GM23338 (cell line): ENCODE results near the gene ALOX15B. TPM values are rescaled to one million over a fixed set of nuclear protein-coding genes. Genes with fewer than 3 reads are reported as not detected.

Experiments
- ATAC-seq: fragments of 200-7000 bp; cut with Tn5 transposase; 3 replicates; pipeline ENCODE4 v1.9.1; 2020
- DNase-seq: peaks from one replicate; pipeline ENCODE4 v3.0.0-alpha.2; 2015; ENCODE audit warnings: low spot score
- H2AFZ ChIP-seq: fragments of 200-600 bp; sonication (generic); 2 replicates; pipeline ENCODE4 v1.8.0; 2016; ENCODE audit warnings: antibody characterized with exemption, mild to moderate bottlenecking, moderate library complexity
- H3F3A ChIP-seq: fragments of 200-600 bp; sonication (generic); replicated peaks from 2 replicates; pipeline ENCODE4 v1.8.0; 2017; ENCODE audit warnings: antibody characterized with exemption, mixed run types, low read depth
- H3K27ac ChIP-seq: fragments of 200-600 bp; sonication (generic); 2 replicates; pipeline ENCODE4 v1.6.1; 2016; ENCODE audit warnings: low read depth
- H3K27me3 ChIP-seq: fragments of 200-600 bp; sonication (generic); 2 replicates; pipeline ENCODE4 v1.8.0; 2016; ENCODE audit warnings: mild to moderate bottlenecking, mixed run types, moderate library complexity; ENCODE audit not compliant: insufficient read depth
- H3K36me3 ChIP-seq: fragments of 200-600 bp; sonication (generic); 2 replicates; pipeline ENCODE4 v1.8.0; 2016; ENCODE audit warnings: mild to moderate bottlenecking; ENCODE audit not compliant: insufficient read depth
- H3K4me1 ChIP-seq: fragments of 200-600 bp; sonication (generic); 2 replicates; pipeline ENCODE4 v1.8.0; 2016; ENCODE audit warnings: mild to moderate bottlenecking, moderate library complexity; ENCODE audit not compliant: insufficient read depth
- H3K4me2 ChIP-seq: fragments of 200-600 bp; sonication (generic); 2 replicates; pipeline ENCODE4 v1.7.1; 2017; ENCODE audit warnings: mixed run types
- H3K4me3 ChIP-seq: fragments of 200-600 bp; sonication (generic); 2 replicates; pipeline ENCODE4 v1.6.1; 2016; ENCODE audit warnings: mixed run types
- H3K79me2 ChIP-seq: fragments of 200-600 bp; sonication (generic); replicated peaks from 2 replicates; pipeline ENCODE4 v1.8.0; 2017; ENCODE audit warnings: mild to moderate bottlenecking; ENCODE audit not compliant: insufficient read depth
- H3K9me2 ChIP-seq: fragments of 200-600 bp; sonication (generic); 2 replicates; pipeline ENCODE4 v1.8.0; 2017; ENCODE audit not compliant: insufficient read depth
- H4K20me1 ChIP-seq: fragments of 200-600 bp; sonication (generic); replicated peaks from 2 replicates; pipeline ENCODE4 v1.8.0; 2017; ENCODE audit warnings: mild to moderate bottlenecking; ENCODE audit not compliant: insufficient read depth
- H3K27ac Mint-ChIP-seq: 2 replicates; pipeline ENCODE4 v1.8.0; 2020; ENCODE audit warnings: inconsistent platforms, mild to moderate bottlenecking, moderate library complexity, mixed read lengths
- H3K27me3 Mint-ChIP-seq: 3 replicates; pipeline ENCODE4 v1.8.0; 2022; ENCODE audit warnings: low read depth, mild to moderate bottlenecking, moderate library complexity, mixed read lengths, inconsistent platforms; ENCODE audit not compliant: insufficient read depth, poor library complexity
- H3K36me3 Mint-ChIP-seq: 3 replicates; pipeline ENCODE4 v1.8.0; 2021; ENCODE audit warnings: low read depth, mild to moderate bottlenecking, inconsistent platforms, moderate library complexity, mixed read lengths
- H3K4me1 Mint-ChIP-seq: 3 replicates; pipeline ENCODE4 v1.8.0; 2020; ENCODE audit warnings: mild to moderate bottlenecking, inconsistent platforms, mixed read lengths
- H3K4me3 Mint-ChIP-seq: 3 replicates; pipeline ENCODE4 v1.8.0; 2021; ENCODE audit warnings: moderate library complexity, mild to moderate bottlenecking, inconsistent platforms, mixed read lengths
- H3K9me3 Mint-ChIP-seq: 3 replicates; pipeline ENCODE4 v1.8.0; 2020; ENCODE audit warnings: moderate library complexity, mild to moderate bottlenecking, inconsistent platforms, mixed read lengths
- CREB1 ChIP-seq: fragments of 250-450 bp; sonication (Bioruptor Pico); IDR thresholded peaks from 2 replicates; pipeline ENCODE4 v1.5.0; 2020; ENCODE audit warnings: low read depth, mild to moderate bottlenecking, moderate library complexity
- EZH2 ChIP-seq: fragments of 200-600 bp; sonication (generic); IDR thresholded peaks from one replicate; pipeline ENCODE4 v1.8.0; 2017; ENCODE audit warnings: antibody characterized with exemption, mild to moderate bottlenecking, low read depth; ENCODE audit not compliant: unreplicated experiment
- NANOG ChIP-seq: IDR thresholded peaks from 2 replicates; pipeline ENCODE4 v1.6.1; 2016; ENCODE audit warnings: antibody characterized with exemption, borderline replicate concordance
- STAT1 ChIP-seq: IDR thresholded peaks from one replicate; pipeline ENCODE4 v1.6.1; 2016; ENCODE audit warnings: antibody characterized with exemption; ENCODE audit not compliant: unreplicated experiment
- ZNF114 ChIP-seq: fragments of 250-450 bp; sonication (Bioruptor Pico); IDR thresholded peaks from 2 replicates; pipeline ENCODE4 v1.5.0; 2020; ENCODE audit warnings: mild to moderate bottlenecking, moderate library complexity
- polyA plus RNA-seq: library from polyadenylated mRNA; unstranded; fragments of >200 nt; fragmentation: Nextera tagmentation; extraction: Ambion mirVana; gene quantifications from 2 replicates; pipeline ENCODE4 v1.2.1, GENCODE V29; 2016
- total RNA-seq: library from RNA; depleted of rRNA; stranded (reverse); fragments of >200 nt; shearing (Covaris generic); gene quantifications from 2 replicates; pipeline ENCODE4 v1.2.3, GENCODE V29; 2014
- TF ChIP-seq, protein P1 (sequence below): fragments of 250-450 bp; sonication (Bioruptor Pico); IDR thresholded peaks from 2 replicates; pipeline ENCODE4 v1.5.0; 2020; ENCODE audit warnings: mild to moderate bottlenecking, moderate library complexity
- TF ChIP-seq, protein P2 (sequence below), 2 experiments: fragments of 200-600 bp in 1 of 2; sonication (generic) in 1 of 2; conservative IDR thresholded peaks; 2 replicates each; pipeline versions ENCODE4 v1.5.1 to v1.6.1; 2016 to 2017; ENCODE audit warnings: antibody characterized with exemption in 2 of 2, low read depth in 2 of 2, mild to moderate bottlenecking in 2 of 2, moderate library complexity in 1 of 2
- TF ChIP-seq, protein P3 (sequence below): IDR thresholded peaks from one replicate; pipeline ENCODE4 v1.6.1; 2018; ENCODE audit warnings: antibody characterized with exemption; ENCODE audit not compliant: unreplicated experiment

ALOX15B gene
- total and polyA plus RNA-seq, 2 experiments from 2014 or later: 0.42 to 0.45 TPM

DNA sequence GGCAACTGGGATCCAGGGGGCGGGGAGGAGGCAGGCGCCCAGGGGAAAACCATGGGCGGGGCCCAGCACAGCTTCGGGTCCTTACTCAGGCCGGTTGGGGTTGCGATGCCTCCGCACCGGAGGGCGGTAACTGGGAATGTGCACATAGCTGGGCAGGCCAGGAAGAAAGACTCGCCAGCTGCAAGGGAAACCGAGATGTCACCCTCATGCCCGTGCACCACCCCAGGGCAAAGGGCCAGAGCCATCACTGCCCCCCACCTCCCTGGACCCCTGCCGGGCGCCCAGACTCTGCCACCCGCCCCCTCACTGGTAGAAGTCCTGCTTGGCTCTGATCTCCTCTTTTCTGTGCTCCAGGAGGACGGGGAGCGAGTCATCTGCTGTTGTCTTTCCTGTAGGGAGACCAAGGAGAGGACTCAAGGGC, 42.0 kb downstream of the ALOX15B start (continued):
- TF ChIP-seq, protein P1, sequence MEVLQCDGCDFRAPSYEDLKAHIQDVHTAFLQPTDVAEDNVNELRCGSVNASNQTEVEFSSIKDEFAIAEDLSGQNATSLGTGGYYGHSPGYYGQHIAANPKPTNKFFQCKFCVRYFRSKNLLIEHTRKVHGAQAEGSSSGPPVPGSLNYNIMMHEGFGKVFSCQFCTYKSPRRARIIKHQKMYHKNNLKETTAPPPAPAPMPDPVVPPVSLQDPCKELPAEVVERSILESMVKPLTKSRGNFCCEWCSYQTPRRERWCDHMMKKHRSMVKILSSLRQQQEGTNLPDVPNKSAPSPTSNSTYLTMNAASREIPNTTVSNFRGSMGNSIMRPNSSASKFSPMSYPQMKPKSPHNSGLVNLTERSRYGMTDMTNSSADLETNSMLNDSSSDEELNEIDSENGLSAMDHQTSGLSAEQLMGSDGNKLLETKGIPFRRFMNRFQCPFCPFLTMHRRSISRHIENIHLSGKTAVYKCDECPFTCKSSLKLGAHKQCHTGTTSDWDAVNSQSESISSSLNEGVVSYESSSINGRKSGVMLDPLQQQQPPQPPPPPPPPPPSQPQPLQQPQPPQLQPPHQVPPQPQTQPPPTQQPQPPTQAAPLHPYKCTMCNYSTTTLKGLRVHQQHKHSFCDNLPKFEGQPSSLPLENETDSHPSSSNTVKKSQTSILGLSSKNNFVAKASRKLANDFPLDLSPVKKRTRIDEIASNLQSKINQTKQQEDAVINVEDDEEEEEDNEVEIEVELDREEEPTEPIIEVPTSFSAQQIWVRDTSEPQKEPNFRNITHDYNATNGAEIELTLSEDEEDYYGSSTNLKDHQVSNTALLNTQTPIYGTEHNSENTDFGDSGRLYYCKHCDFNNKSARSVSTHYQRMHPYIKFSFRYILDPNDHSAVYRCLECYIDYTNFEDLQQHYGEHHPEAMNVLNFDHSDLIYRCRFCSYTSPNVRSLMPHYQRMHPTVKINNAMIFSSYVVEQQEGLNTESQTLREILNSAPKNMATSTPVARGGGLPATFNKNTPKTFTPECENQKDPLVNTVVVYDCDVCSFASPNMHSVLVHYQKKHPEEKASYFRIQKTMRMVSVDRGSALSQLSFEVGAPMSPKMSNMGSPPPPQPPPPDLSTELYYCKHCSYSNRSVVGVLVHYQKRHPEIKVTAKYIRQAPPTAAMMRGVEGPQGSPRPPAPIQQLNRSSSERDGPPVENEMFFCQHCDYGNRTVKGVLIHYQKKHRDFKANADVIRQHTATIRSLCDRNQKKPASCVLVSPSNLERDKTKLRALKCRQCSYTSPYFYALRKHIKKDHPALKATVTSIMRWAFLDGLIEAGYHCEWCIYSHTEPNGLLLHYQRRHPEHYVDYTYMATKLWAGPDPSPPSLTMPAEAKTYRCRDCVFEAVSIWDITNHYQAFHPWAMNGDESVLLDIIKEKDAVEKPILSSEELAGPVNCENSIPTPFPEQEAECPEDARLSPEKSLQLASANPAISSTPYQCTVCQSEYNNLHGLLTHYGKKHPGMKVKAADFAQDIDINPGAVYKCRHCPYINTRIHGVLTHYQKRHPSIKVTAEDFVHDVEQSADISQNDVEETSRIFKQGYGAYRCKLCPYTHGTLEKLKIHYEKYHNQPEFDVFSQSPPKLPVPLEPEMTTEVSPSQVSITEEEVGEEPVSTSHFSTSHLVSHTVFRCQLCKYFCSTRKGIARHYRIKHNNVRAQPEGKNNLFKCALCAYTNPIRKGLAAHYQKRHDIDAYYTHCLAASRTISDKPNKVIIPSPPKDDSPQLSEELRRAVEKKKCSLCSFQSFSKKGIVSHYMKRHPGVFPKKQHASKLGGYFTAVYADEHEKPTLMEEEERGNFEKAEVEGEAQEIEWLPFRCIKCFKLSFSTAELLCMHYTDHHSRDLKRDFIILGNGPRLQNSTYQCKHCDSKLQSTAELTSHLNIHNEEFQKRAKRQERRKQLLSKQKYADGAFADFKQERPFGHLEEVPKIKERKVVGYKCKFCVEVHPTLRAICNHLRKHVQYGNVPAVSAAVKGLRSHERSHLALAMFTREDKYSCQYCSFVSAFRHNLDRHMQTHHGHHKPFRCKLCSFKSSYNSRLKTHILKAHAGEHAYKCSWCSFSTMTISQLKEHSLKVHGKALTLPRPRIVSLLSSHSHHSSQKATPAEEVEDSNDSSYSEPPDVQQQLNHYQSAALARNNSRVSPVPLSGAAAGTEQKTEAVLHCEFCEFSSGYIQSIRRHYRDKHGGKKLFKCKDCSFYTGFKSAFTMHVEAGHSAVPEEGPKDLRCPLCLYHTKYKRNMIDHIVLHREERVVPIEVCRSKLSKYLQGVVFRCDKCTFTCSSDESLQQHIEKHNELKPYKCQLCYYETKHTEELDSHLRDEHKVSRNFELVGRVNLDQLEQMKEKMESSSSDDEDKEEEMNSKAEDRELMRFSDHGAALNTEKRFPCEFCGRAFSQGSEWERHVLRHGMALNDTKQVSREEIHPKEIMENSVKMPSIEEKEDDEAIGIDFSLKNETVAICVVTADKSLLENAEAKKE (CRISPR knock-in tag): no peak
- no peak for TF ChIP-seq STAT1

DNA sequence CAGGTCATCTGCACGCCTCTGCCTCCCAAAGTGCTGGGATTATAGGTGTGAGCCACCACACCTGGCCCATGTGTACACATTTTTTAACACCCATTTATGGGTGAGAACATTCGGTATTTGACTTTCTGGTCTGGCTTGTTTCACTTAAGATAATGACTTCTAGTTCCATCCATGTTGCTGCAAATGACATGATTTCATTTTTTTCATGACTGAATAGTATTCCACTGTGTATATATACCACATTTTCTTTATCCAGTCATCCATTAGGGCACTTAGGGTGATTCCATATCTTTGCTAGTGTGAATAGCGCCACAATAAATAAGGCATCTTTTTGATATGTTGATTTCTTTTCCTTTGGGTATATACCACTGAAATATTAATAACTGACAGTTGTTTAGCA, 43.0 kb downstream of the ALOX15B start:
- Histone ChIP-seq H3K4me1 (peaks cover 10% of the 10 kb centered on the region; the same call in 1 of the 2 replicates), H3K4me3 (no peak overlapping the region), H3K79me2 (no peaks in the 10 kb centered on the region), H3K27me3 (peaks cover 59% of the 10 kb centered on the region), H3K36me3 (no peaks in the 10 kb centered on the region), H4K20me1 (0 out of 2 replicates have a peak, but pooled peaks cover 5% of the 10 kb centered on the region), H3K4me2 (no peak overlapping the region), H2AFZ (no peak overlapping the region), H3F3A (no peaks in the 10 kb centered on the region), H3K9me2 (no peaks in the 10 kb centered on the region), H3K27ac (no peak overlapping the region)
- Mint-ChIP-seq H3K4me1 (peaks cover 6% of the 10 kb centered on the region; the same call in 2 of the 3 replicates), H3K27me3 (peaks cover 31% of the 10 kb centered on the region), H3K36me3 (peaks cover 2% of the 10 kb centered on the region; the same call in 1 of the 3 replicates), H3K4me3 (no peak overlapping the region), H3K9me3 (peaks cover 5% of the 10 kb centered on the region; the same call in 2 of the 3 replicates), H3K27ac (no peak overlapping the region)
- ATAC-seq: no peak
- DNase-seq: no peak
- TF ChIP-seq EZH2 (no peak), STAT1 (no peak), ZNF114 (CRISPR knock-in tag) (no peak), CREB1 (CRISPR knock-in tag) (no peak), NANOG (no peak)
- TF ChIP-seq, protein P2, sequence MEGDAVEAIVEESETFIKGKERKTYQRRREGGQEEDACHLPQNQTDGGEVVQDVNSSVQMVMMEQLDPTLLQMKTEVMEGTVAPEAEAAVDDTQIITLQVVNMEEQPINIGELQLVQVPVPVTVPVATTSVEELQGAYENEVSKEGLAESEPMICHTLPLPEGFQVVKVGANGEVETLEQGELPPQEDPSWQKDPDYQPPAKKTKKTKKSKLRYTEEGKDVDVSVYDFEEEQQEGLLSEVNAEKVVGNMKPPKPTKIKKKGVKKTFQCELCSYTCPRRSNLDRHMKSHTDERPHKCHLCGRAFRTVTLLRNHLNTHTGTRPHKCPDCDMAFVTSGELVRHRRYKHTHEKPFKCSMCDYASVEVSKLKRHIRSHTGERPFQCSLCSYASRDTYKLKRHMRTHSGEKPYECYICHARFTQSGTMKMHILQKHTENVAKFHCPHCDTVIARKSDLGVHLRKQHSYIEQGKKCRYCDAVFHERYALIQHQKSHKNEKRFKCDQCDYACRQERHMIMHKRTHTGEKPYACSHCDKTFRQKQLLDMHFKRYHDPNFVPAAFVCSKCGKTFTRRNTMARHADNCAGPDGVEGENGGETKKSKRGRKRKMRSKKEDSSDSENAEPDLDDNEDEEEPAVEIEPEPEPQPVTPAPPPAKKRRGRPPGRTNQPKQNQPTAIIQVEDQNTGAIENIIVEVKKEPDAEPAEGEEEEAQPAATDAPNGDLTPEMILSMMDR (conservative IDR thresholded peaks at IDR 0.05; ENCODE audit: low read depth in 2 of 2): no peak
- TF ChIP-seq, protein P3, sequence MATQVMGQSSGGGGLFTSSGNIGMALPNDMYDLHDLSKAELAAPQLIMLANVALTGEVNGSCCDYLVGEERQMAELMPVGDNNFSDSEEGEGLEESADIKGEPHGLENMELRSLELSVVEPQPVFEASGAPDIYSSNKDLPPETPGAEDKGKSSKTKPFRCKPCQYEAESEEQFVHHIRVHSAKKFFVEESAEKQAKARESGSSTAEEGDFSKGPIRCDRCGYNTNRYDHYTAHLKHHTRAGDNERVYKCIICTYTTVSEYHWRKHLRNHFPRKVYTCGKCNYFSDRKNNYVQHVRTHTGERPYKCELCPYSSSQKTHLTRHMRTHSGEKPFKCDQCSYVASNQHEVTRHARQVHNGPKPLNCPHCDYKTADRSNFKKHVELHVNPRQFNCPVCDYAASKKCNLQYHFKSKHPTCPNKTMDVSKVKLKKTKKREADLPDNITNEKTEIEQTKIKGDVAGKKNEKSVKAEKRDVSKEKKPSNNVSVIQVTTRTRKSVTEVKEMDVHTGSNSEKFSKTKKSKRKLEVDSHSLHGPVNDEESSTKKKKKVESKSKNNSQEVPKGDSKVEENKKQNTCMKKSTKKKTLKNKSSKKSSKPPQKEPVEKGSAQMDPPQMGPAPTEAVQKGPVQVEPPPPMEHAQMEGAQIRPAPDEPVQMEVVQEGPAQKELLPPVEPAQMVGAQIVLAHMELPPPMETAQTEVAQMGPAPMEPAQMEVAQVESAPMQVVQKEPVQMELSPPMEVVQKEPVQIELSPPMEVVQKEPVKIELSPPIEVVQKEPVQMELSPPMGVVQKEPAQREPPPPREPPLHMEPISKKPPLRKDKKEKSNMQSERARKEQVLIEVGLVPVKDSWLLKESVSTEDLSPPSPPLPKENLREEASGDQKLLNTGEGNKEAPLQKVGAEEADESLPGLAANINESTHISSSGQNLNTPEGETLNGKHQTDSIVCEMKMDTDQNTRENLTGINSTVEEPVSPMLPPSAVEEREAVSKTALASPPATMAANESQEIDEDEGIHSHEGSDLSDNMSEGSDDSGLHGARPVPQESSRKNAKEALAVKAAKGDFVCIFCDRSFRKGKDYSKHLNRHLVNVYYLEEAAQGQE: no peak
